Renal cortical epithelial cell (primary cell): Measurements from ENCODE around the gene LRP1-AS. TPM values are rescaled to one million over a fixed set of nuclear protein-coding genes. Genes with fewer than 3 reads are reported as not detected.

Experiments used
- DNase-seq: peaks from one replicate; pipeline ENCODE4 v3.0.0-alpha.2; 2011; ENCODE audit warnings: low read depth
- total RNA-seq: library from RNA; depleted of rRNA; stranded (reverse); fragments of >200 nt; gene quantifications from 2 replicates; pipeline ENCODE4 v1.2.3, GENCODE V29; 2014

The LRP1-AS gene
- total RNA-seq, 1 donor from 2014 or later, result not detected

- DNase-seq, result no peak
These were observed 12.6 kb upstream of the LRP1-AS start for GRCh38 chr12:57160040-57160439.

DNA sequence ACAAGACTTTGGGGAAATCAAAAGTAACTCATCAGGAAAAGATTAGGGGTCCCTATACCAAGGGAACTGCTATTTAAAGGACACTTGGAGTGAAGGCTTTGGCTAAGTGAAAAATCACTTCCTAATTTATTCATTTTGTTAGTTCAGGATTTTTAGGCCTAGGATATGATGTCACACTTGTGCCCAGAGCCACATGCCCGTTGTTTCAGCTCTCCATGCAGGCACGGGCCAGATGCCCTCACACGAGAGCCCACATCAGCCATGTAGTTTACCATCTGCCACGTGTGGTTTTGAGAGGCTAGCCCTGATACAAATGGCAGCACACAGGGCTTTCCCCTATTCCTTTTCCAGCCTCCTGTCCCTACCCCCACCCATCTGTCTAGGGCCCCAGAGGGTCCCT is 11.9 kb upstream of the LRP1-AS start:
- DNase-seq, result no peak

DNA sequence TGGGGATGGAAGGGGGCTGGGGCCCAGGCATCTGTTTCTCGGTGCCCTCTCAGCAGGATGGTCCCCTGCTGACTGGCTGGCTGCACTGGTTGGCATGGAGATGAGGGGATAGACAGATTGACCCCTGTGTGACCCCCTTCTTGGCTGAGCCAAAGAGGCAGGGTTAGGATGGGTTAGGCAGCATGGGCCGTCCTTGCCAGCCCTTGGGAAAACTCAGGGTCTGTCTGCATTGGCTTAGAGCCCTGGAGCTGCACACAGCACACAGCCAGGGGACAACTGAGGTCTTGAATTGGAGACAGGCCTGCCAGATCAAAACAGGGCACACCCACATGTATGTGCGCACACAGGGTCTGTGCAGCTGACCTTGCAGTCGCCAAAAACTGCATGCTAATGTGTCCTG is 11.2 kb upstream of the LRP1-AS start:
- DNase-seq, result no peak

- DNase-seq, result no peak
These were observed 10.8 kb upstream of the LRP1-AS start for GRCh38 chr12:57158186-57158585.

- no peak for DNase-seq
These were observed 10.3 kb upstream of the LRP1-AS start for GRCh38 chr12:57157588-57158173.

GRCh38 chr12:57156701-57157403 is 9.4 kb upstream of the LRP1-AS start:
- DNase-seq, result no peak

GRCh38 chr12:57154804-57155434 is 7.5 kb upstream of the LRP1-AS start:
- DNase-seq, result no peak

GRCh38 chr12:57154076-57154475 is 6.7 kb upstream of the LRP1-AS start:
- DNase-seq, result no peak

DNA sequence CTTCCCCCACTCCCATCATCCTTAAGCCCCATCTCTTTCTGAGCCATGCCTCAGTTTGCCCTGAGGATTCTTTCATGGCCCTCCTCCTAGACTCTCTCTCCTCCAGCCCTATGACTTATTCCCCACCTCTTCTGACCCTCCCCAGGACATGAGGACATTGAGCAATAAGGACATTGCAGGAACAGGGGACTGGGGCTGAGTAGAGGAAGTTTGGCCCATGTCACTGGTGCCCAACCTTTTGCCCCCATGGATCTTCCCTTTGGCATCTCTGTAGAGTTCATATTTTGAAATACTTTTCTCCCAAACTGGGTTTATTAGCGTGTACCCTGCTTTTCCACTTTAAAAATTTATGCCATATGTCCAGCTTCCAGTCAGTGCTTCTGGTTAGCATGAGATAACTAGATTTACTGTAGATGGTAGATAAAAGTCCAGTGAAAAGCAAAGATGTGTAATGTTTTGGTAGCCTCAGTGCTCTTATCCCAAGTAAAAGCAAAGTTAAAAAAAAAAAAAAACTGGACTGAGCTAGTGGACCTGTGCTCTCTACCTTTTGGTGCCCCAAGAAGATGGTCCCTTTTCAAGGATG is 6.1 kb upstream of the LRP1-AS start:
- no peak for DNase-seq

DNA sequence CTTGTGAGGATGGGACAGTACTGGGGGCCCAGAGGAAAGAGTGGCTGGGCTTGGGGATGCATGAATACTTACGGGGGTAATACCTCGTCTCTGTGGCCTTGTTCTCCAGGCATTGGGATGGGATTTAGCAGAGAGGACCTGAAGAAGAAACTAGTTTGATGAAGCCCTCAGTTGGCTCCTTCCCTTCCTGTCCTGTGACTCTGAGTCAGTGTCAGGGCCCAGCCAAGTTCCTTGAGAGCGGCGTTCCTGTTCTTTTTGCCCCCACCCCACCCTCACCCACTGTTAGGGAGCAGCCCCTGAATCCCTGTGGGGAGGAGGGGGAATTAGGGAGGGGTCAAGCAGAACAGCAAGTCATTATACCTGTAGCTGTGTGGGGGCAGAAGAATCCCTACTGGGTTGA is 5.2 kb upstream of the LRP1-AS start:
- DNase-seq, result no peak

- no peak for DNase-seq
These were observed 4.6 kb upstream of the LRP1-AS start for GRCh38 chr12:57151741-57152630.

- no peak for DNase-seq
These were observed 3.1 kb upstream of the LRP1-AS start for GRCh38 chr12:57150400-57151000.

DNA sequence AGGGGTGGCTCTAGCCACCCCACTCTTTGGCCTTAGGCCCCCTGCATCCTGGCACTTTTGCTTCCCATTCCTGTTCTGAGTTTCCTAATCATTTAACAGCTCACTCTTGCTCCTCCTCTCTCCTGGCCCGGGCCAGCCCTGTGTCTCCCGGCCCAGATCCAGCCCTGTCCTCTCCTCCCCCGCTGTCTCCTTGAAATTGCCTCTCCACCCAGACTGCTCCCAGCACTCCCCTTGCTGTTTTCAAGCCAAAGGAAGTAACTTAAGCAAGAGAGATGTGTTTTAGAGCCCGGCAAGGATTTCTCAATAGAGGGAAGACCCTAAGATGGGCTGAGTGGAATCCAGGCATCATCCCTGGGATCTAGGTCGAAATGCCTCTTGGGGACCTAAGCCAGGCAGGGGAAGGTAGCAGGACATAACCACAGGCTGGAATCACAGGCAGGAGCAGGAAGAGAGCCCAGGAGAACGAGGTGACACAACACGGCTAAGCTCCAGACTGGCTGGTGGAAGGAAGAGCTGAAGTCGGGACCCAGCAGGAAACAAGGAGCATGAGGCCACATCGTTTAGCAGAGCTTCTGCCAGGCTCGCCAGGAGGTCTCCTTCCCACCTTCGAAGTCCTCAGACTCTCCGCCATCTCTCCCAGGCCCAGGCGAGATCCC is 2.0 kb upstream of the LRP1-AS start:
- peak; percentile 19 for DNase-seq

GRCh38 chr12:57148469-57149244 is 1.2 kb upstream of the LRP1-AS start:
- DNase-seq, result peak; percentile 59

DNA sequence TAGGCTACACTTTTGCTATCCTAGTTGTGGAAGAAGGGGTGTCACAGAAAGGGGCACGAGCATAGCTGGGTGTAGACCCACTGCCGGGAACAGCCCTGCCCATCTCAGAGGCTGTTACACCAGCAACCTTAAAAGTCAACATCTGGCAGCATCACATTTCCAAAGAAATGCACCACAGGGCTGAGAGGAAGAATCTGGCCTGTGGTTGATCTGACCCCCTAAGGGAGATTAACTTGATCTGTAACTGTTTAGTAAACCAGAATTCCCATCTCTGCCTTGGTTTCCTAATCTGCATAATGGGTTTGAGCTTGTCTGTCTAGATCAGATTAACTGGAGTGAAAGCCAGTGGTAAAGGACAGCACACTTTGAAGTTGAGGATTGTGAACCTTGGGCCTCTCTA is 1.3 kb downstream of the LRP1-AS start:
- no peak for DNase-seq

- DNase-seq, result no peak
These were observed 1.9 kb downstream of the LRP1-AS start for GRCh38 chr12:57145460-57146059.

DNA sequence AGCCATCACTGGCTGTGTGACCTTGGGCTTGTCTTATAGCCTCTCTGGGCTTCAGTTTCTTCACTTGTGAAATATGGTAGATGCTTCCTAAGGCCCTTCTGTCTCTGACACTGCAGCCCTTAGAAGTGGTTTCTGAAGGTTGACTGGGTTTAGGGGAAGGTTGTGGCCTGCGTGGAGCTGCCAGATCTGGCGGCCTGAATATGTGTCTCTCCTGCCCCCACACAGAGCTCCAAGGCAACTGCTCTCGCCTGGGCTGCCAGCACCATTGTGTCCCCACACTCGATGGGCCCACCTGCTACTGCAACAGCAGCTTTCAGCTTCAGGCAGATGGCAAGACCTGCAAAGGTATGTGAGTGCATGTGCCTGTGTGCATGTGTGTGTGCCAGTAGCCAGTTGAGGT is 4.0 kb downstream of the LRP1-AS start:
- DNase-seq, result no peak

DNA sequence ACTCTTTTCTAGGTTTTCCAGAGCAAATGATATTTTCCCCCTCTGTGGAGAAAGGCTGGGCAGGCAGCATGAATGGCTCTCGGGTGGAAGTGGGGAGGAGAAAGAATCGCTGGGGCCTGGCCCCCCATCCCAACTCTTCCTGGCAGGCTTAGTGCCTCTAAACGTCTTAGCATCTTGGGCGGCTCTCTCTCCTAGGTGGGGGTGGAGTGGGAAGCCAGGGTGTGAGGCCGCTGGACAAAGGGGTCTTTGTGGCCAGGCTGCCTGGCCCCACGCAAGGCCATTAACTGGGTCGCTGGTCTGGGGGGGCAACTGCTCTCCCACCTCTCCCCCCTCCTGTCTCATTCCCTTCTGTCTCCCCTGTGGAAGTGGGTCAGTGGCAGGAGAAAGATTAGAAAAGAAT is 4.7 kb downstream of the LRP1-AS start:
- no peak for DNase-seq

GRCh38 chr12:57142121-57142520 is 5.3 kb downstream of the LRP1-AS start:
- no peak for DNase-seq

GRCh38 chr12:57141249-57141648 is 6.2 kb downstream of the LRP1-AS start:
- DNase-seq, result no peak
